ENCODE data around the gene GLI1.

- TF ChIP-seq CTCF (IDR thresholded peaks at IDR 0.05) (peak; percentile 25 to 59 (median 45)), POLR2A (IDR thresholded peaks at IDR 0.05) (no peak)
Measured at GRCh38 chr12:57456145-57456700, 3.4 kb upstream of the GLI1 start.
